ENCODE data around the gene TIPARP. TPM values are rescaled to one million over a fixed set of nuclear protein-coding genes. Genes with fewer than 3 reads are reported as not detected.

Gene TIPARP
- total and polyA plus RNA-seq, 2 of the 8 experiments (the other 6 are each of a cell fraction or from before 2014, with no cell fraction given) = 1.6 to 5.8 TPM

- no peak overlapping the region for H4K91ac ChIP-seq (replicated peaks; ENCODE audit: insufficient read length, low read length)
- no peak overlapping the region for H2BK20ac ChIP-seq (ENCODE audit: low read length)
- CTCF ChIA-PET (ENCODE audit: partially characterized antibody) = interaction anchor here (1.1 kb wide), 2 partner anchors 19 to 519 kb away, joined by 3 to 5 read pairs; partner anchors contain the start of gene TIPARP
- 92% methylated on average over 1 of the region's 1 CpG; no CpG with 5 or more reads in 1 of the 2 experiments for WGBS, 2 experiments (ENCODE audit: extremely low coverage in 1 of 2, insufficient coverage in 1 of 2, insufficient read length in 1 of 2, insufficient replicate concordance in 2 of 2, low coverage in 1 of 2, low lambda C conversion rate in 2 of 2, missing lambda C conversion rate in 1 of 2)
- H3K4ac ChIP-seq (replicated peaks; ENCODE audit: insufficient read length, low read depth, low read length) = no peak overlapping the region
- FAIRE-seq (no peak), DNase-seq (ENCODE audit: low read depth in 1 of 2, low spot score in 2 of 2) (no peak)
- no peak overlapping the region for H2BK12ac ChIP-seq (ENCODE audit: low read depth, low read length)
- no peaks in the 10 kb centered on the region for H4K20me1 ChIP-seq (replicated peaks in 1 of 2; ENCODE audit: control insufficient read depth in 1 of 2, insufficient read depth in 2 of 2, low read length in 2 of 2)
- no peak overlapping the region for H2BK5ac ChIP-seq (ENCODE audit: low read depth, low read length)
- no peak overlapping the region for H3K4me2 ChIP-seq (ENCODE audit: insufficient read depth in 1 of 2, low read depth in 2 of 2, low read length in 2 of 2)
- H3K9me3 ChIP-seq (ENCODE audit: insufficient read depth in 2 of 2, low read depth in 1 of 2, low read length in 1 of 2) = no peaks in the 10 kb centered on the region
- H3K23ac ChIP-seq (ENCODE audit: insufficient read length) = no peak overlapping the region
- H3K14ac ChIP-seq (ENCODE audit: insufficient read length) = no peak overlapping the region
- no peak overlapping the region for H3K9ac ChIP-seq (replicated peaks in 1 of 4; ENCODE audit: extremely low read depth in 1 of 4, low read depth in 3 of 4, low read length in 3 of 4)
- no peak overlapping the region for H2AK5ac ChIP-seq (ENCODE audit: low read depth, low read length)
- no peak overlapping the region for H4K8ac ChIP-seq (ENCODE audit: extremely low read depth, insufficient read depth, low read length)
- no peaks in the 10 kb centered on the region for H3K79me2 ChIP-seq (ENCODE audit: control insufficient read depth in 1 of 2, insufficient read depth in 2 of 2, low read length in 2 of 2)
- no peak overlapping the region for H3K27ac ChIP-seq (ENCODE audit: low read depth, low read length)
- no peaks in the 10 kb centered on the region for H3K79me1 ChIP-seq (ENCODE audit: low read depth, low read length)
- H3K56ac ChIP-seq (replicated peaks; ENCODE audit: insufficient read length, low read depth, low read length) = no peak overlapping the region
- H2BK120ac ChIP-seq (replicated peaks; ENCODE audit: low read depth, low read length) = no peak overlapping the region
- POLR2A ChIA-PET (ENCODE audit: partially characterized antibody) = no interaction called here
- H3K4me1 ChIP-seq (replicated peaks in 1 of 4; ENCODE audit: control insufficient read depth in 3 of 4, insufficient read depth in 4 of 4, low read length in 3 of 4) = no peaks in the 10 kb centered on the region
- no peak overlapping the region for H3K18ac ChIP-seq (ENCODE audit: extremely low read depth, low read length)
- no peak for TF ChIP-seq SIRT6 (IDR thresholded peaks at IDR 0.05; ENCODE audit: low read length)
- no peak for TF ChIP-seq CREB1 (IDR thresholded peaks at IDR 0.05)
- TF ChIP-seq RXRA (IDR thresholded peaks at IDR 0.05; ENCODE audit: insufficient read depth, low read depth, low read length) = no peak
- no peak for TF ChIP-seq CHD1 (IDR thresholded peaks at IDR 0.05; ENCODE audit: low read depth, low read length)
- TF ChIP-seq RNF2 (IDR thresholded peaks at IDR 0.05; ENCODE audit: borderline replicate concordance, low read depth, low read length, missing control alignments, poor library complexity, severe bottlenecking) = no peak
- TF ChIP-seq POU5F1 (IDR thresholded peaks at IDR 0.05; ENCODE audit: low read depth, low read length) = no peak
- no peak for TF ChIP-seq ASH2L (IDR thresholded peaks at IDR 0.05; ENCODE audit: low read length)
- TF ChIP-seq RAD21 (IDR thresholded peaks at IDR 0.05 in 1 of 2, conservative IDR thresholded peaks at IDR 0.05 in 1 of 2; ENCODE audit: low read depth in 2 of 2, low read length in 2 of 2) = no peak
- no peak for TF ChIP-seq SAP30 (IDR thresholded peaks at IDR 0.05; ENCODE audit: insufficient read depth, insufficient replicate concordance, low read length)
- TF ChIP-seq TAF7 (optimal IDR thresholded peaks at IDR 0.05; ENCODE audit: borderline replicate concordance, low read depth, low read length) = no peak
- no peak for TF ChIP-seq EZH2 (IDR thresholded peaks at IDR 0.05; ENCODE audit: low read depth, low read length, severe bottlenecking)
- TF ChIP-seq JUND (IDR thresholded peaks at IDR 0.05; ENCODE audit: low read length) = no peak
- TF ChIP-seq JUN (IDR thresholded peaks at IDR 0.05; ENCODE audit: low read depth, low read length) = no peak
- no peak for TF ChIP-seq TCF12 (IDR thresholded peaks at IDR 0.05; ENCODE audit: low read depth, low read length)
- no peak overlapping the region for H3K4me3 ChIP-seq (ENCODE audit: extremely low read depth in 1 of 4, insufficient read depth in 2 of 4, low read depth in 3 of 4, low read length in 4 of 4)
- H2AFZ ChIP-seq (ENCODE audit: low read length) = no peak overlapping the region
- H3K36me3 ChIP-seq (ENCODE audit: control insufficient read depth in 2 of 4, insufficient read depth in 4 of 4, low read length in 3 of 4) = no peaks in the 10 kb centered on the region
- H3K23me2 ChIP-seq (ENCODE audit: low read depth, low read length) = no peaks in the 10 kb centered on the region
- no peaks in the 10 kb centered on the region for H3K27me3 ChIP-seq (replicated peaks in 1 of 4; ENCODE audit: control insufficient read depth in 3 of 4, extremely low read depth in 1 of 4, insufficient read depth in 3 of 4, low read length in 3 of 4)
- no peak overlapping the region for H2BK15ac ChIP-seq (ENCODE audit: low read length)
- H4K5ac ChIP-seq (ENCODE audit: insufficient read length, low read depth, low read length) = no peak overlapping the region
Observed at GRCh38 chr3:156654834-156655233, 19.6 kb upstream of the TIPARP start.
